GM12878 (cell line): ENCODE results near the gene CENPK. TPM values are rescaled to one million over a fixed set of nuclear protein-coding genes. Genes with fewer than 3 reads are reported as not detected.

Experiments used
- ASH2L ChIP-seq: fragments of 300-600, 200-600 bp; sonication (generic); IDR thresholded peaks from 2 replicates; pipeline ENCODE4 v1.6.1; 2017; ENCODE audit warnings: low read depth, mild to moderate bottlenecking, borderline replicate concordance
- BCLAF1 ChIP-seq: fragments of 450-650 bp; IDR thresholded peaks from 2 replicates; pipeline ENCODE4 v1.6.1; 2017; ENCODE audit warnings: antibody characterized with exemption, mild to moderate bottlenecking, moderate library complexity
- CBFB ChIP-seq: IDR thresholded peaks from 2 replicates; pipeline ENCODE4 v1.6.1; 2016; ENCODE audit warnings: antibody characterized with exemption, low read depth
- CHD4 ChIP-seq: fragments of 200-600 bp; sonication (generic); IDR thresholded peaks from 2 replicates; pipeline ENCODE4 v1.6.1; 2016; ENCODE audit warnings: mild to moderate bottlenecking
- EED ChIP-seq: sonication (generic); IDR thresholded peaks from 2 replicates; pipeline ENCODE4 v1.6.1; 2016; ENCODE audit warnings: antibody characterized with exemption, low read depth
- IKZF2 ChIP-seq, 2 experiments: fragments of 450-650 bp; IDR thresholded peaks; 2 replicates each; pipeline ENCODE4 v1.6.1; 2017; ENCODE audit warnings: mild to moderate bottlenecking in 2 of 2, moderate library complexity in 2 of 2
- MYB ChIP-seq: fragments of 150-350 bp; IDR thresholded peaks from 2 replicates; pipeline ENCODE4 v1.6.1; 2014; ENCODE audit warnings: mild to moderate bottlenecking, low read depth, low read length, borderline replicate concordance
- NBN ChIP-seq: fragments of 450-650 bp; IDR thresholded peaks from 2 replicates; pipeline ENCODE4 v1.6.1; 2016
- NFYA ChIP-seq: IDR thresholded peaks from 2 replicates; pipeline ENCODE4 v1.6.1; 2011; ENCODE audit warnings: low read depth, mild to moderate bottlenecking, low read length, improper control_type of control experiment, borderline replicate concordance
- POLR2A ChIP-seq: IDR thresholded peaks from 2 replicates; pipeline ENCODE4 v1.6.1; 2011; ENCODE audit warnings: low read depth, mild to moderate bottlenecking, low read length
- POU2F2 ChIP-seq: IDR thresholded peaks from 3 replicates; pipeline ENCODE4 v1.6.1; 2011; ENCODE audit warnings: low read depth, mild to moderate bottlenecking, low read length, borderline replicate concordance
- STAT1 ChIP-seq: fragments of 450-650 bp; conservative IDR thresholded peaks from 2 replicates; pipeline ENCODE4 v1.6.1; 2014; ENCODE audit warnings: antibody characterized with exemption, mild to moderate bottlenecking
- TCF3 ChIP-seq: IDR thresholded peaks from 2 replicates; pipeline ENCODE4 v1.6.1; 2012; ENCODE audit warnings: low read depth, mild to moderate bottlenecking, low read length, borderline replicate concordance; ENCODE audit not compliant: insufficient read depth
- ZNF217 ChIP-seq: fragments of 450-650 bp; IDR thresholded peaks from 2 replicates; pipeline ENCODE4 v1.6.1; 2017; ENCODE audit warnings: antibody characterized with exemption, mild to moderate bottlenecking
- polyA plus RNA-seq, 11 experiments: library from polyadenylated mRNA; depleted of rRNA in 4 of 11; unstranded in 6 of 11; stranded (reverse) in 5 of 11; fragments of >200 nt; fragmentation: Nextera tagmentation in 4 of 11; fragmentation: Illumina TruSeq in 1 of 11; extraction: Ambion mirVana in 4 of 11; extraction: Trizol in 1 of 11; gene quantifications; 1 replicate in 1 of 11; 2 replicates in 10 of 11; pipeline versions ENCODE4 v1.2.1 to v1.2.3, GENCODE V29; 2011 to 2016; ENCODE audit warnings: inconsistent platforms in 2 of 11, missing spikeins in 2 of 11, low read depth in 1 of 11
- total RNA-seq, 4 experiments: library from RNA; depleted of rRNA in 3 of 4; stranded (reverse); fragments of >200 nt in 3 of 4; fragmentation: Illumina TruSeq in 1 of 4; extraction: Trizol in 1 of 4; gene quantifications; 2 replicates each; pipeline versions ENCODE4 v1.2.1 to v1.2.3, GENCODE V29; 2013 to 2021
- TF ChIP-seq, protein P1 (sequence below): IDR thresholded peaks from 2 replicates; pipeline ENCODE4 v1.6.1; 2011; ENCODE audit warnings: borderline replicate concordance, low read depth, mild to moderate bottlenecking, moderate library complexity, low read length; ENCODE audit not compliant: insufficient read depth, poor library complexity, severe bottlenecking
- TF ChIP-seq, protein P2 (sequence below): IDR thresholded peaks from 2 replicates; pipeline ENCODE4 v1.6.1; 2011; ENCODE audit warnings: low read depth, low read length, improper control_type of control experiment, borderline replicate concordance
- TF ChIP-seq, protein P3 (sequence below): IDR thresholded peaks from 2 replicates; pipeline ENCODE4 v1.6.1; 2011; ENCODE audit warnings: mild to moderate bottlenecking, low read depth, low read length, moderate library complexity; ENCODE audit not compliant: insufficient replicate concordance
- TF ChIP-seq, protein P4 (sequence below): IDR thresholded peaks from 2 replicates; pipeline ENCODE4 v1.6.1; 2011; ENCODE audit warnings: low read depth, mild to moderate bottlenecking, low read length, moderate library complexity, borderline replicate concordance; ENCODE audit errors: extremely low read depth
- TF ChIP-seq, protein P5 (sequence below): fragments of 450-650 bp; formaldehyde crosslinking; IDR thresholded peaks from 2 replicates; pipeline ENCODE4 v1.4.0; 2020; ENCODE audit warnings: mild to moderate bottlenecking, moderate library complexity

The CENPK gene
- total and polyA plus RNA-seq, 10 of the 15 experiments (the other 5 are each of a cell fraction or from before 2014, with no cell fraction given): 29.5 to 94.3 (median 43.2) TPM

DNA sequence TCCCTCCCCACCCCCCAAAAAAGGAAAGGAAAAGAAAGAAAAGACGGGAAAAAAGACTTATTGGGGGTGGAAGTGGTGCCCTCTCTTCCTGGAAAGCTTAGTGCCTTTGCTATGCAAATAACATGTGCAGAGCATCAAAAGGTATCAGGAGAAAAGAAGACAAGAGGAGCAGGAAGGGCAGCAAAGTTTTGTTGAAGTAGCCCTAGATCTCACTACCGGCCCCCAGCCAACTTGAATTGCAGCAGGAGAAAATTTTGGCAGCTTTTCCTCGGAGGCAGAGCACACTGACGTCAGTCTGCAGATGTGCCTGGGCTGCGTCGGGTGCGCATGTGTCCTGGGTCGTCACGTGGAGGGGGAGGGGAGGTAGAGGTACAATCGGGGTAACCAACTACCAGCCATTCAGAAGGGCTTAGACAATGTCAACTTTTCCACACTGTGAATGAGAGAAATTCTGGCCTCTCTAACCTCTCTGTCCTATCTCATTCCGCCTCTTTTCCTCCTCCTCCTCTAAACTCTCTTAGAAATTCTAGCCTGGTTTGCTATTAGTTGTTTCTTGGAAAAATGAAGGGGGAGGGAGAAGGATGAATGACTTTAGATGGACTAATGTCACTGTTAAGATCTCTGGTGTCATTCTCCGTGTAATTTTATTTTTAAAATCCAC lies 81.2 kb downstream of the CENPK start, which contains the start of gene ADAMTS6 (continued):
- TF ChIP-seq, protein P1, sequence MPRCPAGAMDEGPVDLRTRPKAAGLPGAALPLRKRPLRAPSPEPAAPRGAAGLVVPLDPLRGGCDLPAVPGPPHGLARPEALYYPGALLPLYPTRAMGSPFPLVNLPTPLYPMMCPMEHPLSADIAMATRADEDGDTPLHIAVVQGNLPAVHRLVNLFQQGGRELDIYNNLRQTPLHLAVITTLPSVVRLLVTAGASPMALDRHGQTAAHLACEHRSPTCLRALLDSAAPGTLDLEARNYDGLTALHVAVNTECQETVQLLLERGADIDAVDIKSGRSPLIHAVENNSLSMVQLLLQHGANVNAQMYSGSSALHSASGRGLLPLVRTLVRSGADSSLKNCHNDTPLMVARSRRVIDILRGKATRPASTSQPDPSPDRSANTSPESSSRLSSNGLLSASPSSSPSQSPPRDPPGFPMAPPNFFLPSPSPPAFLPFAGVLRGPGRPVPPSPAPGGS: no peak
- no peak for TF ChIP-seq CBFB
- TF ChIP-seq, protein P2, sequence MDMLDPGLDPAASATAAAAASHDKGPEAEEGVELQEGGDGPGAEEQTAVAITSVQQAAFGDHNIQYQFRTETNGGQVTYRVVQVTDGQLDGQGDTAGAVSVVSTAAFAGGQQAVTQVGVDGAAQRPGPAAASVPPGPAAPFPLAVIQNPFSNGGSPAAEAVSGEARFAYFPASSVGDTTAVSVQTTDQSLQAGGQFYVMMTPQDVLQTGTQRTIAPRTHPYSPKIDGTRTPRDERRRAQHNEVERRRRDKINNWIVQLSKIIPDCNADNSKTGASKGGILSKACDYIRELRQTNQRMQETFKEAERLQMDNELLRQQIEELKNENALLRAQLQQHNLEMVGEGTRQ: peak; percentile 87
- peak in 1 of 2 experiments; percentile 44; a peak in 3 of 4 replicates for TF ChIP-seq IKZF2 (IDR thresholded peaks at IDR 0.05)
- TF ChIP-seq ZNF217: no peak
- TF ChIP-seq MYB: 0 out of 2 replicates have a peak, but pooled peaks have one; percentile 30
- no peak for TF ChIP-seq BCLAF1
- no peak for TF ChIP-seq CHD4
- TF ChIP-seq, protein P3, sequence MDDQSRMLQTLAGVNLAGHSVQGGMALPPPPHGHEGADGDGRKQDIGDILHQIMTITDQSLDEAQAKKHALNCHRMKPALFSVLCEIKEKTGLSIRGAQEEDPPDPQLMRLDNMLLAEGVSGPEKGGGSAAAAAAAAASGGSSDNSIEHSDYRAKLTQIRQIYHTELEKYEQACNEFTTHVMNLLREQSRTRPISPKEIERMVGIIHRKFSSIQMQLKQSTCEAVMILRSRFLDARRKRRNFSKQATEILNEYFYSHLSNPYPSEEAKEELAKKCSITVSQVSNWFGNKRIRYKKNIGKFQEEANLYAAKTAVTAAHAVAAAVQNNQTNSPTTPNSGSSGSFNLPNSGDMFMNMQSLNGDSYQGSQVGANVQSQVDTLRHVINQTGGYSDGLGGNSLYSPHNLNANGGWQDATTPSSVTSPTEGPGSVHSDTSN: no peak
- TF ChIP-seq POLR2A: peak; percentile 59
- TF ChIP-seq, protein P4, sequence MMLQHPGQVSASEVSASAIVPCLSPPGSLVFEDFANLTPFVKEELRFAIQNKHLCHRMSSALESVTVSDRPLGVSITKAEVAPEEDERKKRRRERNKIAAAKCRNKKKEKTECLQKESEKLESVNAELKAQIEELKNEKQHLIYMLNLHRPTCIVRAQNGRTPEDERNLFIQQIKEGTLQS: 0 out of 2 replicates have a peak, but pooled peaks have one; percentile 49
- TF ChIP-seq NBN: peak; percentile 52; the same call in 1 of the 2 replicates
- TF ChIP-seq ASH2L: no peak
- no peak for TF ChIP-seq POU2F2
- 0 out of 2 replicates have a peak, but pooled peaks have one; percentile 50 for TF ChIP-seq STAT1
- no peak for TF ChIP-seq NFYA
- no peak for TF ChIP-seq TCF3
- TF ChIP-seq, protein P5, sequence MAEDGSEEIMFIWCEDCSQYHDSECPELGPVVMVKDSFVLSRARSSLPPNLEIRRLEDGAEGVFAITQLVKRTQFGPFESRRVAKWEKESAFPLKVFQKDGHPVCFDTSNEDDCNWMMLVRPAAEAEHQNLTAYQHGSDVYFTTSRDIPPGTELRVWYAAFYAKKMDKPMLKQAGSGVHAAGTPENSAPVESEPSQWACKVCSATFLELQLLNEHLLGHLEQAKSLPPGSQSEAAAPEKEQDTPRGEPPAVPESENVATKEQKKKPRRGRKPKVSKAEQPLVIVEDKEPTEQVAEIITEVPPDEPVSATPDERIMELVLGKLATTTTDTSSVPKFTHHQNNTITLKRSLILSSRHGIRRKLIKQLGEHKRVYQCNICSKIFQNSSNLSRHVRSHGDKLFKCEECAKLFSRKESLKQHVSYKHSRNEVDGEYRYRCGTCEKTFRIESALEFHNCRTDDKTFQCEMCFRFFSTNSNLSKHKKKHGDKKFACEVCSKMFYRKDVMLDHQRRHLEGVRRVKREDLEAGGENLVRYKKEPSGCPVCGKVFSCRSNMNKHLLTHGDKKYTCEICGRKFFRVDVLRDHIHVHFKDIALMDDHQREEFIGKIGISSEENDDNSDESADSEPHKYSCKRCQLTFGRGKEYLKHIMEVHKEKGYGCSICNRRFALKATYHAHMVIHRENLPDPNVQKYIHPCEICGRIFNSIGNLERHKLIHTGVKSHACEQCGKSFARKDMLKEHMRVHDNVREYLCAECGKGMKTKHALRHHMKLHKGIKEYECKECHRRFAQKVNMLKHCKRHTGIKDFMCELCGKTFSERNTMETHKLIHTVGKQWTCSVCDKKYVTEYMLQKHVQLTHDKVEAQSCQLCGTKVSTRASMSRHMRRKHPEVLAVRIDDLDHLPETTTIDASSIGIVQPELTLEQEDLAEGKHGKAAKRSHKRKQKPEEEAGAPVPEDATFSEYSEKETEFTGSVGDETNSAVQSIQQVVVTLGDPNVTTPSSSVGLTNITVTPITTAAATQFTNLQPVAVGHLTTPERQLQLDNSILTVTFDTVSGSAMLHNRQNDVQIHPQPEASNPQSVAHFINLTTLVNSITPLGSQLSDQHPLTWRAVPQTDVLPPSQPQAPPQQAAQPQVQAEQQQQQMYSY (CRISPR knock-in tag): no peak
- TF ChIP-seq EED: 0 out of 2 replicates have a peak, but pooled peaks have one; percentile 22
